ENCODE results near the gene PFDN1. TPM values are rescaled to one million over a fixed set of nuclear protein-coding genes. Genes with fewer than 3 reads are reported as not detected.

Gene PFDN1
- total and polyA plus RNA-seq, 9 of the 15 experiments (the other 6 are each of a cell fraction or from before 2014, with no cell fraction given) = 45.5 to 215 (median 78.0) TPM

GRCh38 chr5:140303966-140304365 lies 1.1 kb upstream of the PFDN1 start (continued):
- TF ChIP-seq ZNF318 (IDR thresholded peaks at IDR 0.05; ENCODE audit: borderline replicate concordance in 1 of 2, low read depth in 1 of 2) (no peak), IFI16 (CRISPR knock-in tag; IDR thresholded peaks at IDR 0.05) (no peak), NCOA2 (IDR thresholded peaks at IDR 0.05; ENCODE audit: partially characterized antibody in 2 of 2) (no peak), CBX1 (IDR thresholded peaks at IDR 0.05; ENCODE audit: low read depth) (no peak), ZNF134 (CRISPR knock-in tag; conservative IDR thresholded peaks at IDR 0.05) (no peak), FOXA3 (CRISPR knock-in tag; conservative IDR thresholded peaks at IDR 0.05 in 1 of 2, IDR thresholded peaks at IDR 0.05 in 1 of 2) (no peak), NUFIP1 (IDR thresholded peaks at IDR 0.05; ENCODE audit: partially characterized antibody) (no peak), ELF2 (CRISPR knock-in tag; IDR thresholded peaks at IDR 0.05) (no peak), PKNOX1 (IDR thresholded peaks at IDR 0.05) (no peak), ZNF785 (CRISPR knock-in tag; IDR thresholded peaks at IDR 0.05) (no peak), JUND (IDR thresholded peaks at IDR 0.05; ENCODE audit: borderline replicate concordance, low read depth, low read length) (0 out of 2 replicates have a peak, but pooled peaks have one; percentile 17), JUND (tag; IDR thresholded peaks at IDR 0.05; ENCODE audit: borderline replicate concordance, low read depth, low read length) (no peak), CEBPG (CRISPR knock-in tag; IDR thresholded peaks at IDR 0.05) (0 out of 2 replicates have a peak, but pooled peaks have one; percentile 53), CEBPG (tag; conservative IDR thresholded peaks at IDR 0.05 in 1 of 2, IDR thresholded peaks at IDR 0.05 in 1 of 2) (no peak), ADNP (tag; IDR thresholded peaks at IDR 0.05) (no peak), EHMT2 (IDR thresholded peaks at IDR 0.05) (no peak), LEF1 (IDR thresholded peaks at IDR 0.05) (no peak), CTCF (IDR thresholded peaks at IDR 0.05 in 2 of 3, conservative IDR thresholded peaks at IDR 0.05 in 1 of 3; ENCODE audit: insufficient read depth in 2 of 3, low read depth in 1 of 3, low read length in 3 of 3) (no peak), KLF13 (tag; IDR thresholded peaks at IDR 0.05; ENCODE audit: borderline replicate concordance, low read depth) (no peak)

All from K562 (cell line).